Upper lobe of left lung (tissue), 4 donors: Measurements from ENCODE around the gene NKX6-2.

Experiments
- EP300 ChIP-seq, 4 donors: sonication (generic); formaldehyde crosslinking; IDR thresholded peaks; one replicate each; pipeline ENCODE4 v1.5.1; 2017; ENCODE audit warnings: antibody characterized with exemption in 4 of 4, control low read depth in 2 of 4
- POLR2A ChIP-seq, 4 donors: fragments of 450-650 bp; IDR thresholded peaks; one replicate each; pipeline ENCODE4 v1.5.1; 2016 to 2017; ENCODE audit warnings: antibody characterized with exemption in 4 of 4, mild to moderate bottlenecking in 2 of 4
- POLR2AphosphoS5 ChIP-seq, 2 donors: sonication (generic); formaldehyde crosslinking; IDR thresholded peaks; one replicate each; pipeline ENCODE4 v1.5.1; 2017; ENCODE audit warnings: antibody characterized with exemption in 2 of 2
- TF ChIP-seq, protein P1 (sequence below), 6 experiments: fragments of 450-650 bp in 4 of 6; fragments of 200-600 bp in 2 of 6; sonication (generic) in 2 of 6; IDR thresholded peaks; one replicate each; pipeline ENCODE4 v1.5.1; 2016 to 2019; ENCODE audit warnings: antibody characterized with exemption in 6 of 6

DNA sequence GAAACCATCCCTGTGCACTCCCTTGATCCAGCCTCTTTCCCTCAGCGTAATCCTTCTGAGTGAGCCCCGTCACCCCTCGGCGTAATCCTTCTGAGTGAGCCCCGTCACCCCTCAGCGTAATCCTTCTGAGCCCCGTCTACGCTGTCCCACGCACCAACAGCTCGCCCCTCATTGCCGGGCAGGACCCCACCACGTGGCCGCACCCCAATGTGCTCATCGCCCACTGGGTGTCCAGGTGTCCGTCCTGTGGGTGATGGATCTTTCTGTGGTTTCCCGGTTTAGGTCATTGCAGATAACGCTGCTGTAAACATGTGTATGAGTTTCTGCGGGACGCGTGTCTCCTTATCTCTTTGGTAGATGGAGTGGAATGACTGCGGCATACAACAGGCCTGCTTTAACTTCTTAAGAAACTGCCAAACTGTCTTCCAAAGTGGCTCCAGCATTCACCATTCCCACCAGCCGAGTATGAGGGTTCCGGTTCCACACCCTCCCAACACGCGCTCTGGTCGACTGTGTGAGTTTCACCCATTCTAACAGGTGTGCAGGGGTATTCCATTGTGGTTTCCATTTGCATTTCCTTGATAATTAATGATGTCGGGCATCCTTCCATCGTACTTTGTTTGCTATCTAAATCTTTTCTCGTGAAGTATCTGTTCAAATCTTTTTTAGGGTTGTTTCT lies 42.1 kb upstream of the NKX6-2 start:
- TF ChIP-seq, protein P1, sequence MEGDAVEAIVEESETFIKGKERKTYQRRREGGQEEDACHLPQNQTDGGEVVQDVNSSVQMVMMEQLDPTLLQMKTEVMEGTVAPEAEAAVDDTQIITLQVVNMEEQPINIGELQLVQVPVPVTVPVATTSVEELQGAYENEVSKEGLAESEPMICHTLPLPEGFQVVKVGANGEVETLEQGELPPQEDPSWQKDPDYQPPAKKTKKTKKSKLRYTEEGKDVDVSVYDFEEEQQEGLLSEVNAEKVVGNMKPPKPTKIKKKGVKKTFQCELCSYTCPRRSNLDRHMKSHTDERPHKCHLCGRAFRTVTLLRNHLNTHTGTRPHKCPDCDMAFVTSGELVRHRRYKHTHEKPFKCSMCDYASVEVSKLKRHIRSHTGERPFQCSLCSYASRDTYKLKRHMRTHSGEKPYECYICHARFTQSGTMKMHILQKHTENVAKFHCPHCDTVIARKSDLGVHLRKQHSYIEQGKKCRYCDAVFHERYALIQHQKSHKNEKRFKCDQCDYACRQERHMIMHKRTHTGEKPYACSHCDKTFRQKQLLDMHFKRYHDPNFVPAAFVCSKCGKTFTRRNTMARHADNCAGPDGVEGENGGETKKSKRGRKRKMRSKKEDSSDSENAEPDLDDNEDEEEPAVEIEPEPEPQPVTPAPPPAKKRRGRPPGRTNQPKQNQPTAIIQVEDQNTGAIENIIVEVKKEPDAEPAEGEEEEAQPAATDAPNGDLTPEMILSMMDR (IDR thresholded peaks at IDR 0.05): no peak
- no peak for TF ChIP-seq POLR2AphosphoS5 (IDR thresholded peaks at IDR 0.05)
- no peak for TF ChIP-seq POLR2A (IDR thresholded peaks at IDR 0.05)
- no peak for TF ChIP-seq EP300 (IDR thresholded peaks at IDR 0.05)
